Erythroblast (primary cell): ENCODE data around the gene BCL7A.

Experiments used
- DNase-seq, 2 experiments: peaks; one replicate each; lab custom pipeline; 2025; lab: John Stamatoyannopoulos, UW
- GATA1 ChIP-seq: IDR thresholded peaks from 2 replicates; pipeline ENCODE4 v1.6.1; 2011; ENCODE audit warnings: low read depth, mild to moderate bottlenecking, control low read depth, low read length, moderate library complexity
- POLR2A ChIP-seq: IDR thresholded peaks from 2 replicates; pipeline ENCODE4 v1.6.1; 2011; ENCODE audit warnings: mild to moderate bottlenecking, low read length

BCL7A gene

DNA sequence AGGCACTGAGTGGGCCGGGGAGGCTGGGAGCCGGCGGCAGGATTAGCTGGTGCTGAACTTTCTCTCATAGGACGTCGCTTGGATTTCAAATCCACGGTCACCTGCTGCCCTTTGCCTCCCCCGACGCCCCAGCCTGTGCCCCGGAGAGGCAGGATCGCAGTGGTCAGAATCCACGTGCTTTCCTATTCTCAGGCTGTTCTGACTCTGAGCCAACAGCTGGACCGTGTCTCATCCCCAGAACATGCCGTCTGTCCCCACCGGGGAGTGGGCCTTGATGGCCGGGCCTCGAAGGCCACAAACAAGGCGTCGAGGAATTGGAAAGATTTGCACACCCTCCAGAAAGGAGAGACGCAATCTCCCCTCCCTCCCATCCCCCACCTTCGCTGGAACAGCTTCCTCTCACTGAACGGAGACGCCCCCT is 38.4 kb downstream of the BCL7A start:
- DNase-seq: no peak
- TF ChIP-seq GATA1: no peak
- no peak for TF ChIP-seq POLR2A

DNA sequence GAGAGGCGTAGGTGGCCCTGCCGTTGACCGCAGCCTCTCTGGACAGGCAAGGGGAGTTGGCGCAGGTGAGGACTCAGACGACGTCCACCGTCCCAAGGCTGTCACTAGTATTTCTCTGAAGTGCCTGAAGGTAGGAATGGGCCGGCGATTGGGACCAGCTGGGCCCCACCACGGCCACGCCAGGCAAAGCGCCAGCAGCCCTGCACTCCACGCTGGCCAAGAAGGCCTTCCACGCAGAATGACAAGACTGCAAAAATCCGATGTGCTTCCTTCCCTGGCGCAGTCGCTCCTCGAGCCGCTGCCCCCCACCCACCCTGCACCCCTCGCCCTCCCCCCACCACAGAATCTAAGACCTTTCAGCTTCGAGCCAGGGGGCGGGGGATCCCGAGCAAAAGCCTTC is 39.6 kb downstream of the BCL7A start:
- DNase-seq: no peak
- TF ChIP-seq POLR2A (no peak), GATA1 (no peak)

GRCh38 chr12:122062832-122063693 is 41.4 kb downstream of the BCL7A start:
- TF ChIP-seq GATA1 (no peak), POLR2A (no peak)
- DNase-seq: no peak

DNA sequence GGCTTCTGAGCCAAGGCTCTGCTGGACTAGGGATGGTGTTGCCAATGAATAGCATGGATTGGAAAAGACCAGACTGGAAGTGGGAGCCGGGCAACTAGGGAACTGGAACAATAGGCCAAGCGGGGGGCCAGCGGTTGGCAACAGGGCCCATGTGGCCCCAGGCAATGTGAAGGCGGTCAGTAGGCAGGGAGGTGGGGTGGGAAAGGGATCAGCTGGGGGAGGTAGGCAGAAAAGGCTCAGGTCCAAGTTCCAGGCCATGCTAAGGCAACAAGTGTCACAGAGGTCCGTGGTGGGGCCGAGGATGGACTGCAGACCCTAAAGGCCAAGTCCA is 42.0 kb downstream of the BCL7A start:
- no peak for DNase-seq
- TF ChIP-seq POLR2A (no peak), GATA1 (no peak)

DNA sequence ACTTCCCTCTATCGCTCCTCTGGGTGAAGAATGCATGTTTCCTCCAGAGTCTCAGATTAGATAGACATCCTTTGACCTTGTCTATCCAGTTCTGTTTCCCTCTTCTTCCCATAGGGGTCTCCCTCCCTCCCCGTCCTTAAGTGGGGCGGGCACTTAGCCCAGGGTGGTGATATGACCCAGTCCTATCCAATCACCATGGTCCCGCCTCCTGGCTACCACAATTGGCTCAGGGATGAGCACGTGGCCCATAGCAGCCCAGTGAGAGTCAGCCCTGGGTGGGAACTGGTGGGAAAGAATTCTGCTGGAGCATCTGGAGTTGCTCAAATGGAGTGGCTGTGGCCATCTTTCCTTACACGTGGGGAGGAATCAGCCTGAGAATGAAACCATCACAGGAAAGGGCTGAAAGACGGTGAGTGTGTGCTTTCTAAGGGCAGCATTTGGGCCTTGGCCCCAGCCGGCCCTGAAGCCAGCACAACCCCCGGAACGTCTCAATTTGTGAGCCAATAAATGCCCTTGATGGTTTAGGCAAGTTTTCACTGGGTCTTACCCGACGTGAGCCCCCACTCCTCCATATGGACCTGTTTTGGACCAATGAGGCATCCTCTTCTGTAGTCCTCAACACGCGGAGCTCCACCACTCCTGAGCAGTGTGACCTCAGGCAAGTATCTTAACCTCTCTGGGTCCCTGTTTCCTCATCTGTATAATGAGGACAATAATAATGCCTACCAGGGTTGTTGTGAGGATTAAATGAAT is 42.5 kb downstream of the BCL7A start:
- TF ChIP-seq GATA1 (no peak), POLR2A (no peak)
- DNase-seq: peak; percentile 90 to 91

- DNase-seq: no peak
- TF ChIP-seq POLR2A: no peak
- TF ChIP-seq GATA1: no peak
Measured at GRCh38 chr12:122064780-122065588, 43.3 kb downstream of the BCL7A start.

DNA sequence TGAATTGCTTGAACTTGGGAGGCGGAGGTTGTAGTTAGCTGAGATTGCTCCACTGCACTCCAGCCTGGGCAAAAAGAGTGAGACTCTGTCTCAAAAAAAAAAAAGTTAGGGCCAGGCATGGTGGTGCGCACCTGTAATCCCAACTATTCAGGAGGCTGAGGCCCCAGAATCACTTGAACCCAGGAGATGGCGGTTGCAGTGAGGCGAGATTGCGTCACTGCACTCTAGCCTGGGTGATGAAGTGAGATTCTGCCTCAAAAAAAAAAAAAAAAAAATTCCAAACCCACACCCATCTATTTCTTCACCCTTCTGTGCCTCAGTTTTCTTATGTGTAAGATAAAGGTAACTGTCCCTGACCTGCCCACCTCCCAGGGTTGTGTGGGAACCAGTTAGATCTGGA is 45.9 kb downstream of the BCL7A start:
- no peak for DNase-seq

DNA sequence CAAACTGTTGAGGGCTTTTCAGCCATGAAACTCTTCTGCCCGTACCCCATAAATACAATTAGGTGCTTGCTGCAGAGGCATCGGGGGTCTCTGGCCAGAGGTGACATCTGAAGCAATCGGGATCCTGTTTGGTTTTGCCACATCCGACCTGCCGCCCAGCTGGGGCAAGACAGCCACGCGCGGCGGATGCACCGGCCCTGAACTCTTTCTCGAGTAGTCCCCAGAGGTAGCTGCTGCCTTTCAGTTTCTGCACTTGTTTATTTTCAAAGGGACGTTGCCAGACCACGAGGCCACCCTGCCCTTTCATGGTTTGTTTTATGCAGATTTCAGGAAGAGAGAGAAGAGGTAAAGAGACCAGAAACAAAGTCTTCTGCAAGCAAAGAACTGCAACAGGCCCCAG is 46.3 kb downstream of the BCL7A start:
- no peak for DNase-seq
- TF ChIP-seq POLR2A (no peak), GATA1 (no peak)

More for the DNA sequence above, 45.9 kb downstream of the BCL7A start:
- TF ChIP-seq POLR2A: no peak
- TF ChIP-seq GATA1: no peak

GRCh38 chr12:122072031-122072970 is 50.6 kb downstream of the BCL7A start:
- TF ChIP-seq POLR2A: no peak
- TF ChIP-seq GATA1: no peak
- DNase-seq: peak; percentile 75 to 84

DNA sequence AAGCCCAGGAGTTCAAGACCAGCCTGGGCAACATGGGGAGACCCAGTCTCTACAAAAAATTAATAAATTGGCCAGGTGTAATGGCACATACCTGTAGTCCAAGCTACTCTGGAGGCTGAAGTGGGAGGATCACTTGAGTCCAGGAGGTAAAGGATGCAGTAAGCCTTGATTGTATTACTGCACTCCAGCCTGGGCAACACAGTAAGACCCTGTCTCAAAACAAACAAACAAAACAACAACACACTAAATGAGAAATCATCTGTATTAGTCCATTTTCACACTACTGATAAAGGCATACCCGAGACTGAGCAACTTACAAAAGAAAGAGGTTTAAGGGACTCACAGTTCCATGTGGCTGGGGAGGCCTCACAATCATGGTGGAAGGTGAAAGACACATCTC is 52.1 kb downstream of the BCL7A start:
- no peak for DNase-seq
- TF ChIP-seq GATA1 (no peak), POLR2A (no peak)

- TF ChIP-seq POLR2A: no peak
- DNase-seq: no peak
Measured at GRCh38 chr12:122076743-122077495, 55.2 kb downstream of the BCL7A start.

DNA sequence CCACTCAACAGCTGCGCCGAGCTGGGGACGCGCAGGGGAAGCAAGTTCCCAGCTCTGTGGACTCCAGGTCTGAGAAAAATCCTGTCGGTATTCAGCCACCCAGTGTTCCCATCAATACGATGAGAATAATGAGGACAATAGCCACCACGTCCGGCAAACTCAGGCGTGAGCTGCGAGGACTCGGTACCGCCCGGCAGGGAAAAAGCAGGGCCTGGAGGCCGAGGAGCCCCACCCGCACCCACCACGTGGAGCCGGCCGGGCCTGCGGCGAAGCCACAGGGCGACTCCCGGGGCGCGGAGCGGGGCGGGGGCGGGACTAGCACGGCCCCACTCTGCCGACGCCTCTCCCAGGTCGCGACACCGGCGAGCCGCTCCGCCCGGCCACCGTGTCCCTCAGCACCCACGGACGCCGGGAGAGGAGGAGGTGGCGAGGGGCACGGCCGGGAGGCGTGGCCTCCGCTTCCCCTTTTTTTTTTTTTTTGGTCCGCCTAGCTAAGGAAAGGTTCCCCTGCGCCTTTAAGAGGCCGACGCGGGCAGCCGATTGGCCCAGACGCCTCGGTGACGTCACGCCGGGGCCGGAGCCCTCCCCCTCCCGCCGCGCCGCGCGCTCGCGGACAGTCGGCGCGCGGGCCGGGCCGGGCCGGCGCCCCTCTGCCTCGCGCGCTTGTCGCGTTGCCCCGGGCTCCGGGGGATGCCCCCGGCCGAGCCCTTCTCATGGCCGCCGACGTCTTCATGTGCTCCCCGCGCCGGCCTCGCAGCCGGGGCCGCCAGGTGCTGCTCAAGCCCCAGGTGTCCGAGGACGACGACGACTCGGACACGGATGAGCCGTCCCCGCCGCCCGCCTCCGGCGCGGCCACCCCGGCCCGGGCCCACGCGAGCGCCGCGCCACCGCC is 56.7 kb downstream of the BCL7A start, which contains the start of gene MLXIP:
MLXIP (plus strand) TSS at position 616 of the 892 bp plus-strand sequence; CDS start at position 714, 98 bp downstream.
- TF ChIP-seq POLR2A (peak; percentile 97), GATA1 (no peak)
- DNase-seq: peak; percentile 94 to 97
